Fibroblast of lung (primary cell): Measurements from ENCODE around the gene CYP2A13. TPM values are rescaled to one million over a fixed set of nuclear protein-coding genes. Genes with fewer than 3 reads are reported as not detected.

Experiments used
- DNase-seq, 2 donors: peaks; one replicate each; pipeline versions ENCODE4 v3.0.0 to v3.0.0-alpha.2; 2010; ENCODE audit warnings: low read depth in 2 of 2
- H2AFZ ChIP-seq: 2 replicates; pipeline ENCODE4 v1.5.1; 2012; ENCODE audit warnings: low read length, control low read depth, inconsistent platforms
- H3K27ac ChIP-seq: 2 replicates; pipeline ENCODE4 v1.5.1; 2011; ENCODE audit warnings: low read length, control low read depth; ENCODE audit not compliant: insufficient read depth
- H3K27me3 ChIP-seq: 2 replicates; pipeline ENCODE4 v1.5.1; 2011; ENCODE audit warnings: mild to moderate bottlenecking, low read length; ENCODE audit not compliant: control insufficient read depth, insufficient read depth
- H3K36me3 ChIP-seq: 2 replicates; pipeline ENCODE4 v1.5.1; 2011; ENCODE audit warnings: low read length; ENCODE audit not compliant: control insufficient read depth, insufficient read depth
- H3K4me1 ChIP-seq: 2 replicates; pipeline ENCODE4 v1.5.1; 2011; ENCODE audit warnings: low read length; ENCODE audit not compliant: control insufficient read depth, insufficient read depth; ENCODE audit errors: extremely low read depth
- H3K4me2 ChIP-seq: 2 replicates; pipeline ENCODE4 v1.5.1; 2011; ENCODE audit warnings: low read length, control low read depth; ENCODE audit not compliant: insufficient read depth; ENCODE audit errors: extremely low read depth
- H3K4me3 ChIP-seq, 4 experiments: fragments of 200-600 bp in 1 of 4; sonication (generic) in 1 of 4; replicated peaks in 1 of 4; 2 replicates each; pipeline ENCODE4 v1.5.1; 2011 to 2016; ENCODE audit warnings: low read length in 4 of 4, low read depth in 3 of 4, mild to moderate bottlenecking in 3 of 4, control low read depth in 2 of 4, inconsistent platforms in 1 of 4, mixed read lengths in 1 of 4; ENCODE audit not compliant: insufficient read depth in 1 of 4; ENCODE audit errors: control extremely low read depth in 1 of 4
- H3K79me2 ChIP-seq: 2 replicates; pipeline ENCODE4 v1.5.1; 2012; ENCODE audit warnings: mild to moderate bottlenecking, low read length, inconsistent platforms; ENCODE audit not compliant: control insufficient read depth, insufficient read depth
- H3K9ac ChIP-seq: 2 replicates; pipeline ENCODE4 v1.5.1; 2011; ENCODE audit warnings: mild to moderate bottlenecking, low read length, control low read depth; ENCODE audit not compliant: insufficient read depth
- H3K9me3 ChIP-seq: 2 replicates; pipeline ENCODE4 v1.5.1; 2012; ENCODE audit warnings: low read depth, low read length; ENCODE audit not compliant: control insufficient read depth, insufficient read depth
- H4K20me1 ChIP-seq: 2 replicates; pipeline ENCODE4 v1.5.1; 2011; ENCODE audit warnings: low read length; ENCODE audit not compliant: control insufficient read depth, insufficient read depth; ENCODE audit errors: extremely low read depth
- CTCF ChIP-seq, 2 donors: IDR thresholded peaks in 1 of 2; conservative IDR thresholded peaks in 1 of 2; 1 replicate in 1 of 2; 2 replicates in 1 of 2; pipeline ENCODE4 v1.5.1; 2011 to 2012; ENCODE audit warnings: low read length in 2 of 2, control low read depth in 1 of 2, inconsistent platforms in 1 of 2, low read depth in 1 of 2, mild to moderate bottlenecking in 1 of 2
- EZH2 ChIP-seq: IDR thresholded peaks from 2 replicates; pipeline ENCODE4 v1.5.1; 2012; ENCODE audit warnings: low read length, control low read depth, mild to moderate bottlenecking; ENCODE audit errors: missing control alignments
- polyA plus RNA-seq, 2 donors: library from polyadenylated mRNA; depleted of rRNA in 1 of 2; stranded (reverse) in 1 of 2; unstranded in 1 of 2; fragments of >200 nt; gene quantifications; 2 replicates each; pipeline ENCODE4 v1.2.1, GENCODE V29; 2011 to 2012; ENCODE audit warnings: missing spikeins in 1 of 2
- total RNA-seq: library from RNA; depleted of rRNA; stranded (reverse); fragments of >200 nt; gene quantifications from 2 replicates; pipeline ENCODE4 v1.2.1, GENCODE V29; 2014

The CYP2A13 gene
- total and polyA plus RNA-seq, 2 donors (not counting 1 experiment from before 2014, with no cell fraction given), result not detected

- H3K4me2 ChIP-seq, result no peak overlapping the region
- H4K20me1 ChIP-seq, result no peaks in the 10 kb centered on the region
- no peak overlapping the region for H3K4me3 ChIP-seq
- no peak overlapping the region for H2AFZ ChIP-seq
- DNase-seq, result no peak
- TF ChIP-seq CTCF (conservative IDR thresholded peaks at IDR 0.05 in 1 of 2, IDR thresholded peaks at IDR 0.05 in 1 of 2; ENCODE audit: low read depth in 1 of 2, low read length in 2 of 2), result no peak
- TF ChIP-seq EZH2, result no peak
- no peaks in the 10 kb centered on the region for H3K36me3 ChIP-seq
- H3K9me3 ChIP-seq, result no peaks in the 10 kb centered on the region
- H3K79me2 ChIP-seq, result no peaks in the 10 kb centered on the region
- H3K27me3 ChIP-seq, result no peaks in the 10 kb centered on the region
- H3K9ac ChIP-seq, result no peak overlapping the region
- no peaks in the 10 kb centered on the region for H3K4me1 ChIP-seq
- H3K27ac ChIP-seq, result no peak overlapping the region
Observed at GRCh38 chr19:41136636-41137455, 48.6 kb downstream of the CYP2A13 start.

- TF ChIP-seq CTCF (conservative IDR thresholded peaks at IDR 0.05 in 1 of 2, IDR thresholded peaks at IDR 0.05 in 1 of 2; ENCODE audit: low read depth in 1 of 2, low read length in 2 of 2), result peak; percentile 75 to 87
- no peak for TF ChIP-seq EZH2
- Histone ChIP-seq H3K79me2 (no peaks in the 10 kb centered on the region), H3K4me2 (no peak overlapping the region), H3K36me3 (no peaks in the 10 kb centered on the region), H3K9ac (no peak overlapping the region), H4K20me1 (no peaks in the 10 kb centered on the region), H3K4me1 (no peaks in the 10 kb centered on the region), H3K9me3 (no peaks in the 10 kb centered on the region), H3K27ac (no peak overlapping the region), H3K27me3 (no peaks in the 10 kb centered on the region), H2AFZ (no peak overlapping the region), H3K4me3 (no peak overlapping the region)
- peak; percentile 60 to 83 for DNase-seq
Observed at GRCh38 chr19:41144403-41144802, 56.2 kb downstream of the CYP2A13 start.

Other genes with a start within 250 kb of the CYP2A13 start
- gene CYP2A6, start 238.0 kb upstream of the CYP2A13 start, total RNA-seq, result not detected in 2 replicates
- gene CYP2A6, start 238.0 kb upstream of the CYP2A13 start, polyA plus RNA-seq, result not detected in 2 replicates
- not detected in 2 replicates for gene CYP2A7, start 206.2 kb upstream of the CYP2A13 start, total RNA-seq
- gene CYP2A7, start 206.2 kb upstream of the CYP2A13 start, polyA plus RNA-seq, result not detected in 2 replicates
- not detected in 2 replicates for gene CYP2B6, start 97.2 kb upstream of the CYP2A13 start, total RNA-seq
- gene CYP2B6, start 97.2 kb upstream of the CYP2A13 start, polyA plus RNA-seq, result not detected in 2 replicates
- gene CYP2F1, start 26.0 kb downstream of the CYP2A13 start, total RNA-seq, result not detected in 2 replicates
- not detected in 2 replicates for gene CYP2F1, start 26.0 kb downstream of the CYP2A13 start, polyA plus RNA-seq
- gene CYP2S1, start 104.8 kb downstream of the CYP2A13 start, total RNA-seq, result 2.1 and 3.5 TPM in 2 replicates
- gene CYP2S1, start 104.8 kb downstream of the CYP2A13 start, polyA plus RNA-seq, result 0.93 and 7.5 TPM in 2 replicates
- 107 and 223 TPM in 2 replicates for gene AXL, start 130.8 kb downstream of the CYP2A13 start, total RNA-seq
- 231 and 319 TPM in 2 replicates for gene AXL, start 130.8 kb downstream of the CYP2A13 start, polyA plus RNA-seq
- gene HNRNPUL1, start 175.9 kb downstream of the CYP2A13 start, total RNA-seq, result 47.3 and 58.1 TPM in 2 replicates
- gene HNRNPUL1, start 175.9 kb downstream of the CYP2A13 start, polyA plus RNA-seq, result 36.4 and 60.4 TPM in 2 replicates
- gene CCDC97, start 221.7 kb downstream of the CYP2A13 start, total RNA-seq, result 5.9 and 7.8 TPM in 2 replicates
- 6.3 and 9.9 TPM in 2 replicates for gene CCDC97, start 221.7 kb downstream of the CYP2A13 start, polyA plus RNA-seq